GM12872 (cell line): ENCODE data around the gene ZNRF3.

Source experiments
- TF ChIP-seq, protein P1 (sequence below): IDR thresholded peaks from 3 replicates; pipeline ENCODE4 v1.5.1; 2011; ENCODE audit warnings: low read depth, mild to moderate bottlenecking, low read length, moderate library complexity; ENCODE audit not compliant: insufficient read depth

Gene ZNRF3

DNA sequence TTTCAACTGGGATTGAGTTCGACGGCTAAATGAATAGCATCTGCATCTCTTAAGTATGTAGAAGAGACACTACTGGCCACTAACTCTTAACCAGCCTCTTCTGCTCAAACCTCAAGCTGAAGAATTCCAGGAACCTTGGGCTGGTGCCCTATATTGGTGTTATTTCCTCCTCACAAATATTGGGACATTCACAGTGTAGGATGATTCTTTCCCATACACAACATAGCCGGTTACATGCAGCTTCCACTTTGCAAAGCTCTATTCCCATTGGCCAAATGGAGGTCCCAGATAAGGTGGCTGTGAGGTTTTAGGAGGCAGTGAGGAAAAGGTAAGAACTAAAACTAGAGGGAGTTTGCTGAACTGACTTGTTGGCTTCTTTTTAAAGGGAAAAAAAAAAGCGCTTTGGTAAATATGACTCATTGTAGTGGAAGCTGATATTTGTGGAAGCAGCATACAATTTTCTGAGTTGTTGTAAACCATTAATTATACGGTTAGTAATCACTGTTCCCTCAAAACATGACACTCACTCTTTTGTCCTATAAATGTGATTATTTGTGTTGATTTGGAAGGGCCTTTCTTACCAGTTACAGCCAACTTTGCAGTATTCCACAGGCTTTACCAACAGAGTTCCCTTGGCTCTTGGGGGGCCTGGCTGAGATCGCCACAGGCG, 160.7 kb downstream of the ZNRF3 start:
- TF ChIP-seq, protein P1, sequence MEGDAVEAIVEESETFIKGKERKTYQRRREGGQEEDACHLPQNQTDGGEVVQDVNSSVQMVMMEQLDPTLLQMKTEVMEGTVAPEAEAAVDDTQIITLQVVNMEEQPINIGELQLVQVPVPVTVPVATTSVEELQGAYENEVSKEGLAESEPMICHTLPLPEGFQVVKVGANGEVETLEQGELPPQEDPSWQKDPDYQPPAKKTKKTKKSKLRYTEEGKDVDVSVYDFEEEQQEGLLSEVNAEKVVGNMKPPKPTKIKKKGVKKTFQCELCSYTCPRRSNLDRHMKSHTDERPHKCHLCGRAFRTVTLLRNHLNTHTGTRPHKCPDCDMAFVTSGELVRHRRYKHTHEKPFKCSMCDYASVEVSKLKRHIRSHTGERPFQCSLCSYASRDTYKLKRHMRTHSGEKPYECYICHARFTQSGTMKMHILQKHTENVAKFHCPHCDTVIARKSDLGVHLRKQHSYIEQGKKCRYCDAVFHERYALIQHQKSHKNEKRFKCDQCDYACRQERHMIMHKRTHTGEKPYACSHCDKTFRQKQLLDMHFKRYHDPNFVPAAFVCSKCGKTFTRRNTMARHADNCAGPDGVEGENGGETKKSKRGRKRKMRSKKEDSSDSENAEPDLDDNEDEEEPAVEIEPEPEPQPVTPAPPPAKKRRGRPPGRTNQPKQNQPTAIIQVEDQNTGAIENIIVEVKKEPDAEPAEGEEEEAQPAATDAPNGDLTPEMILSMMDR: no peak

DNA sequence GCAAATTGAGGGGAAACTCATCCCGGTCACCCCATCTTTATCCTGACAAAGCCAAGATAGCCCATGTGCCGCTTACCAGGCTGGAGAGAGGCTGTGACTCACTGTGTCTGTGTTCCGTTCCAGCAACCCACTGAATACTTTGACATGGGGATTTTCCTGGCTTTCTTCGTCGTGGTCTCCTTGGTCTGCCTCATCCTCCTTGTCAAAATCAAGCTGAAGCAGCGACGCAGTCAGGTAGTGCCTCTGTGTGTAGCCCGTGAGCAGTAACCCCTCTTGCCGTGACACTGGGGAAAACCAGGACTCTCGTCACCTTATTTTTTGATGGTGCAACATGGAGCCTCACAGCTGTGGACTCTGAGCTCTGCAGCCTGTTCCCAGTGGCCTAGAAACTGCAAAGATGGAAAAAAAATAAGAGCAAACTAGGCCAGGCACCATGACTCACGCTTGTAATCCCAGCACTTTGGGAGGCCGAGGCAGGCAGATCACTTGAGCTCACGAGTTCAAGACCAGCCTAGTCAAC, 161.3 kb downstream of the ZNRF3 start:
- TF ChIP-seq, protein P1: no peak

DNA sequence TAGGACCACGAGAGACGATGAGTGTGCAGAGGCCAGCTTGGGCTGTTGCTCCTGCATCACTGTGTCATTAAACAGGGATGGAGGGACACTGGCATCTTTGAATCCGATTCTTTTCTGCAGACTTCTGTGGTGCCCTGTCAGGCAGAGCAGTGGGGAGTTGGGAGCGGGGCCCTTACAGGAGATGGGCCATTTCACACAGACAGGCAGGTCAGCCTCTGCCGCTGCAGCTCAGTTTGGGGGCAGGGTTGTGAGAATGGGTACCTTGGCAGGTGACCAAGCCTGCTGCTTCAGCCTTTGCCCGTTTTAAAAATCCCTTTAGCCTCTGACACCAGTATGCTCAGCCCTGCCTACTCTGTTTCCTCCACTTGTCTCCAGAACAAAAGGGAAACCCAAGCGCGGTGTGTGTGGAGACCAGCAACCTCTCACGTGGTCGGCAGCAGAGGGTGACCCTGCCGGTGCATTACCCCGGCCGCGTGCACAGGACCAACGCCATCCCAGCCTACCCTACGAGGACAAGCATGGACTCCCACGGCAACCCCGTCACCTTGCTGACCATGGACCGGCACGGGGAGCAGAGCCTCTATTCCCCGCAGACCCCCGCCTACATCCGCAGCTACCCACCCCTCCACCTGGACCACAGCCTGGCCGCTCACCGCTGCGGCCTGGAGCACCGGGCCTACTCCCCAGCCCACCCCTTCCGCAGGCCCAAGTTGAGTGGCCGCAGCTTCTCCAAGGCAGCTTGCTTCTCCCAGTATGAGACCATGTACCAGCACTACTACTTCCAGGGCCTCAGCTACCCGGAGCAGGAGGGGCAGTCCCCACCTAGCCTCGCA, 165.7 kb downstream of the ZNRF3 start:
- TF ChIP-seq, protein P1: no peak

DNA sequence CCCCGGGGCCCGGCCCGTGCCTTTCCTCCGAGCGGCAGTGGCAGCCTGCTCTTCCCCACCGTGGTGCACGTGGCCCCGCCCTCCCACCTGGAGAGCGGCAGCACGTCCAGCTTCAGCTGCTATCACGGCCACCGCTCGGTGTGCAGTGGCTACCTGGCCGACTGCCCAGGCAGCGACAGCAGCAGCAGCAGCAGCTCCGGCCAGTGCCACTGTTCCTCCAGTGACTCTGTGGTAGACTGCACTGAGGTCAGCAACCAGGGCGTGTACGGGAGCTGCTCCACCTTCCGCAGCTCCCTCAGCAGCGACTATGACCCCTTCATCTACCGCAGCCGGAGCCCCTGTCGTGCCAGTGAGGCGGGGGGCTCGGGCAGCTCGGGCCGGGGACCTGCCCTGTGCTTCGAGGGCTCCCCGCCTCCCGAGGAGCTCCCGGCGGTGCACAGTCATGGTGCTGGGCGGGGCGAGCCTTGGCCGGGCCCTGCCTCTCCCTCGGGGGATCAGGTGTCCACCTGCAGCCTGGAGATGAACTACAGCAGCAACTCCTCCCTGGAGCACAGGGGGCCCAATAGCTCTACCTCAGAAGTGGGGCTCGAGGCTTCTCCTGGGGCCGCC, 166.4 kb downstream of the ZNRF3 start:
- TF ChIP-seq, protein P1: no peak

DNA sequence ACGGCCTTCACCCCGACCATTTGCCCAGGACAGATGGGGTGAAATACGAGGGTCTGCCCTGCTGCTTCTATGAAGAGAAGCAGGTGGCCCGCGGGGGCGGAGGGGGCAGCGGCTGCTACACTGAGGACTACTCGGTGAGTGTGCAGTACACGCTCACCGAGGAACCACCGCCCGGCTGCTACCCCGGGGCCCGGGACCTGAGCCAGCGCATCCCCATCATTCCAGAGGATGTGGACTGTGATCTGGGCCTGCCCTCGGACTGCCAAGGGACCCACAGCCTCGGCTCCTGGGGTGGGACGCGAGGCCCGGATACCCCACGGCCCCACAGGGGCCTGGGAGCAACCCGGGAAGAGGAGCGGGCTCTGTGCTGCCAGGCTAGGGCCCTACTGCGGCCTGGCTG, 167.1 kb downstream of the ZNRF3 start:
- TF ChIP-seq, protein P1: no peak

DNA sequence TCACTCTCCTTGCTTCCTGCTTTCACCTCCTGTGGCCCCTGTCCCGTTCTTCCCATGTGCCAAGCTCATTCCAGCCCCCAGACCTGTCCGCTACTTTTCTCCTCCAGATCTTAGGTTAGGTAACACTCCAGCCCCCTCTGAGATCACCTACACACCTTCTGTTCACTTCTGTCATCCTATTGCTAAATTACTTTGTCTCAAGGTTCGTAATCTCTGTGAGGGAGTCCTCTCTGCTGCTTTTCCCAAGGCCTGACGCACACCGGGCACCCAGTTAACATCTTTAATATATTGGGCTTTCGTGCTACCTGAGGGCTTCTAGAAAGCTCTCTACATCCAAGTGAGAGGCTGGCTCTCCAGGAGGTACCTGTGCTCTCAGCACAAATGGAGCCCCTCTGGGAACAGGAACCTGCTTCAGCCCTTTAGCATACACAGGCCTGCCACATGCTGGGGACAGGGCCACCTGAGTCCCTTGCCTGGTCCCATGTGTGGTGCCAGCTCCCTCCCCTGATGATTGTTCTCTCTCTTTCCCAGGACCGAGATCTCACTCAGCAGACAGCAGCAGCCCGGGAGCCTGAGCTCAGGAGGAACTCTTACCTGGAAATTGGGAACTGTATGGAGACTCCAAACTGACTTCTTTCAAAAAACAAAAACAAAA, 169.8 kb downstream of the ZNRF3 start:
- TF ChIP-seq, protein P1: no peak
